GM13976 (cell line): Measurements from ENCODE around the gene XRCC5.

Experiments
- DNase-seq: peaks from one replicate; pipeline ENCODE4 v3.0.0; 2012; ENCODE audit warnings: low spot score
- in situ Hi-C: fragments of 300-500 bp; cut with MboI; formaldehyde crosslinking; loops from one replicate; pipeline ENCODE4 v1.12.0; 2022; ENCODE audit warnings: low sequenced_read_pairs, mixed read lengths, inconsistent platforms; ENCODE audit not compliant: unreplicated experiment
- TF ChIP-seq, protein P1 (sequence below): IDR thresholded peaks from 2 replicates; pipeline ENCODE4 v1.5.1; 2012; ENCODE audit warnings: borderline replicate concordance, mild to moderate bottlenecking; ENCODE audit not compliant: insufficient read depth; ENCODE audit errors: extremely low read depth, missing control alignments, control extremely low read depth

The XRCC5 gene

DNA sequence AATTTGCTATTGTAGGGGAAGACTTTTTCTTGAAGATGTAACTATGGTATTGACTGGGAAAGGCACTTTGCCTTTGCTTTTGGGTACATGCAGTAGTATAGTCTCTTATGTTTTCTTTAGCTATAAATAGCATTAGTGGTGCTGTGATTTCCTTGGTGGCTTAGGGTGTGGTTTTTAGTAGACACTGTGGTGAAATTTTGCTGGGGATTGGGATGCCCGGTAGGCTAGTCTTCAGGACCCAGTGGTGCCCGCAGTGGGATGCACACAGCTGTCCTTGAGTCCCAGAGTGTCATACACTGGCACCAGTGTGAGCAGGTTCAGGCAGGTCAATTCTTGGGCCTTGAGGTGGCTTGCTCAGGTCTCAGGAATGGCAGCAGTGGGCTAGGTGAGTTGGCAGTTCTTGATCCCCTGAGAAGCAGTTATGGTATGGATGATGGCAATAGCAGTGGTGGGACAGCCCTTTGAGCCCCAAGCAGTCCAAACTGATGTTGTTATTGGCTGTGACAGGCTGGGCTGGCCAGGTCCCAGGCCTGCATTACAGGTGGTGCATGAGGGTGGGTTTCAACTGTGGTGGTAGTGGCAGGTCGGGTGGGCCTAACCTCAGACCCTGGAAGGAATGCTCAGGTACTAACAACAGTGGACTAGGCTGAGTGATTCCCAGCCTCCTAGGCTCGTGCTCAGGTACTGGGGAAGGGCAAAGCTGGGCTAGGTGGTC lies 124.3 kb downstream of the XRCC5 start:
- TF ChIP-seq, protein P1, sequence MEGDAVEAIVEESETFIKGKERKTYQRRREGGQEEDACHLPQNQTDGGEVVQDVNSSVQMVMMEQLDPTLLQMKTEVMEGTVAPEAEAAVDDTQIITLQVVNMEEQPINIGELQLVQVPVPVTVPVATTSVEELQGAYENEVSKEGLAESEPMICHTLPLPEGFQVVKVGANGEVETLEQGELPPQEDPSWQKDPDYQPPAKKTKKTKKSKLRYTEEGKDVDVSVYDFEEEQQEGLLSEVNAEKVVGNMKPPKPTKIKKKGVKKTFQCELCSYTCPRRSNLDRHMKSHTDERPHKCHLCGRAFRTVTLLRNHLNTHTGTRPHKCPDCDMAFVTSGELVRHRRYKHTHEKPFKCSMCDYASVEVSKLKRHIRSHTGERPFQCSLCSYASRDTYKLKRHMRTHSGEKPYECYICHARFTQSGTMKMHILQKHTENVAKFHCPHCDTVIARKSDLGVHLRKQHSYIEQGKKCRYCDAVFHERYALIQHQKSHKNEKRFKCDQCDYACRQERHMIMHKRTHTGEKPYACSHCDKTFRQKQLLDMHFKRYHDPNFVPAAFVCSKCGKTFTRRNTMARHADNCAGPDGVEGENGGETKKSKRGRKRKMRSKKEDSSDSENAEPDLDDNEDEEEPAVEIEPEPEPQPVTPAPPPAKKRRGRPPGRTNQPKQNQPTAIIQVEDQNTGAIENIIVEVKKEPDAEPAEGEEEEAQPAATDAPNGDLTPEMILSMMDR = no peak
- no peak for DNase-seq
- in situ Hi-C loops = no loop called here

DNA sequence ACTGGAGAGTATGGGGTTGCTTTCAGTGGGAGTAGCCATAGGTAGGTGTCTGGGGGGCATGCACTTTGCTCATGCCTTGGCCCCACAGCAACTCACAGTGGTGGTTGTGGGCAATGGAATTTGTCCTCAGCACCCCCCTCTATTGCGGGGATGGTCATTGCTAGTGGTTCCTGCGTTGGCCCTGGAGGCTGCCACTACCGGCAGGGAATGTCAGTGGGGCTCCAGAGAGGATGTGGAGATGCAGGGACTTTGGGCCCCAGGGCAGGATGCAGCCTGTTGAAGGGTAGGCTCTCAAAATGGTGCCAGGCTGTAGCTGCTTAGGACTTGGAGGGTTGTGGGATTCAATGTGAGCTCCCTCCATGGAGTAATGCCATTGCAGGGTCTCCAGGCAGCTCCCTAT lies 125.0 kb downstream of the XRCC5 start:
- in situ Hi-C loops = no loop called here

DNA sequence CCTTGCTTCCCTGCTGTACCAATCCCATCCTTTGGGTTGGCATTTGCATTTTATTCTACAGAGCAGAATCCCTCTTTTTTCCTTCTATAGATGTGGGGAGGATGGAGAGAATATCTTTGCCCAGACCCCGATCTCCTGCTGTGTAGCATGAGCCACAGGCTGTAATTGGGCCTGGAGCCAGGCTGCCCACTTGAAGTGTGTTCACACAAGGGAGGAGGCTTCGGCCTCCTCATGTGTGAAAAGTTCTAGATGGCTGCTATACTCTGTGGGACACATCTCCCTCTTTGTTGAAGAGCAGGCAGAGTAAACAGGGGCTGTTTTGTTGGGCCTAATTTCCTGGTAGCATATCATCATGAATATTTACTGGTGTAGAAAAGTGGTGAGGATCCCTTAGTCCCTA lies 126.3 kb downstream of the XRCC5 start:
- DNase-seq = no peak
- in situ Hi-C loops = no loop called here
- TF ChIP-seq, protein P1 = no peak

More for the DNA sequence above, 125.0 kb downstream of the XRCC5 start:
- DNase-seq = no peak
- TF ChIP-seq, protein P1 = no peak

DNA sequence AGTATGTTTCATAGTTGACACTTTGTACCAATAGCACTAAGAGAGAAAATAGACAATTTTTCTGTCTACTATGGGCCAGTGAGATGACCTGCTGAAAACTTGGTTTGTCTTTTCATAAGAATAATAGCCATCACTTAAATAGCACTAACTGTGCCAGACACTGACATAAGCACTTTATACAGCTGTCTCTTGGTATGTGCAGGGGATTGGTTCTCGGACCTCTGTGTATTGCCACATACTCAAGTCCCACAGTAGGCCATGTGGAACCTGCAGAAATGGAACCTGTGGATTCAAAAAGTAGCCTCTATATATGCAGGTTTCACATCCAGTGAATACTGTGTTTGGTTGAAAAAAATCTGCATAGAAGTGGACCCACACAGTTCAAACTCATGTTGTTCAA lies 126.7 kb downstream of the XRCC5 start:
- in situ Hi-C loops = no loop called here
- DNase-seq = no peak

DNA sequence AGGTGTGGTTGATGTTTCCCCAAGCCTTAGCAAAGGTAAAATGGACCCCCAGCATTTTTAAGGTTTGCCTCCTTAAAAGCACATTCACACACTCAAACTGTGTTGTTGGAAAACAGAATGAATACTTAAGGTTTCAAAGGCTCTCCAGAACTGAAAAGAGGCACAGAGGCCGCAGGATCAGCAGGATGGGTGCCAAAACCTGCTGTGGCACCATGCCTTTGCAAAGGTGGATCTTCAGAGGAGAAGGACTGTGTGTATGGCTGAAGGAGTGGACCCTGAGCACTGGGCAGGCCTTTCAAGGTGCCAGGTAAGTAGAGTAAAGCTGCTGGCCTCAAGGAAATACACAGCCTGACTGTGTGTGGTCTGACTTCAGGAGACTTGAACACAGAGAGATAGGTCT lies 127.3 kb downstream of the XRCC5 start:
- in situ Hi-C loops = no loop called here
- no peak for DNase-seq
- TF ChIP-seq, protein P1 = no peak

More for the DNA sequence above, 126.7 kb downstream of the XRCC5 start:
- TF ChIP-seq, protein P1 = no peak

DNA sequence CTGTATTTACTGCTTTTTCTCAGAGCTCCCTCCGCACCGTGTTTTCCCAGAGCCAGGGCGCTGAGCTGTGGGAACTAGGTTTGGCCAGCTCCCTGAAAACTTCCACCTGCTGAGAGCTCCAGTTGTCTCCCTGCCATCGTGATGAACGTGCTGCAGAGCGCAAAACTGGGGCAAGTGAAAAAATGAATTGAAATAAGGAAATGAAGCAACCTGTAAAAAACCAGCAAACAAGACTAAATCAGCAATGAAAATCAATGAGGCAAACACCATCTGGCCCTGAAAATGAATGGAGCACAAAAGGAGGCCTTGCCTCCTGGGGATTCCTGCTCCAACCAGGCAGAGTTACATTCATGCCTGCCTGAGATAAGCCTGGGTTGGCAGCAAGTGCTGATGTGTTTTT lies 133.2 kb downstream of the XRCC5 start:
- no peak for DNase-seq
- TF ChIP-seq, protein P1 = no peak
- in situ Hi-C loops = no loop called here
